Measurements from ENCODE around the gene NPFFR2.

DNA sequence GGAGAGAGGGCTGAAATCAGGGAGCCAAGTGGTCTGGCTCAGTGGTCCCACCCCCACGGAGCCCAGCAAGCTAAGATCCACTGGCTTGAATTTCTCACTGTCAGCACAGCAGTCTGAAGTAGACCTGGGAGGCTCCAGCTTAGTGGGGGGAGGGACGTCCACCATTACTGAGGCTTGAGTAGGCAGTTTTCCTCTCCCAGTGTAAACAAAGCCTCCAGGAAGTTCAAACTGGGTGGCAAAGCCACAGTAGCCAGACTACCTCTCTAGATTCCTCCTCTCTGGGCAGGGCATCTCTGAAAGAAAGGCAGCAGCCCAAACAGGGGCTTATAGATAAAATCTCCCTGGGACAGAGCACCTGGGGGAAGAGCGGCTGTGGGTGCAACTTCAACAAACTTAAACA, 88.1 kb downstream of the NPFFR2 start:
- TF ChIP-seq YY1 (IDR thresholded peaks at IDR 0.05; ENCODE audit: extremely low read depth, insufficient replicate concordance, low read depth, low read length): no peak
- TF ChIP-seq, protein P1, sequence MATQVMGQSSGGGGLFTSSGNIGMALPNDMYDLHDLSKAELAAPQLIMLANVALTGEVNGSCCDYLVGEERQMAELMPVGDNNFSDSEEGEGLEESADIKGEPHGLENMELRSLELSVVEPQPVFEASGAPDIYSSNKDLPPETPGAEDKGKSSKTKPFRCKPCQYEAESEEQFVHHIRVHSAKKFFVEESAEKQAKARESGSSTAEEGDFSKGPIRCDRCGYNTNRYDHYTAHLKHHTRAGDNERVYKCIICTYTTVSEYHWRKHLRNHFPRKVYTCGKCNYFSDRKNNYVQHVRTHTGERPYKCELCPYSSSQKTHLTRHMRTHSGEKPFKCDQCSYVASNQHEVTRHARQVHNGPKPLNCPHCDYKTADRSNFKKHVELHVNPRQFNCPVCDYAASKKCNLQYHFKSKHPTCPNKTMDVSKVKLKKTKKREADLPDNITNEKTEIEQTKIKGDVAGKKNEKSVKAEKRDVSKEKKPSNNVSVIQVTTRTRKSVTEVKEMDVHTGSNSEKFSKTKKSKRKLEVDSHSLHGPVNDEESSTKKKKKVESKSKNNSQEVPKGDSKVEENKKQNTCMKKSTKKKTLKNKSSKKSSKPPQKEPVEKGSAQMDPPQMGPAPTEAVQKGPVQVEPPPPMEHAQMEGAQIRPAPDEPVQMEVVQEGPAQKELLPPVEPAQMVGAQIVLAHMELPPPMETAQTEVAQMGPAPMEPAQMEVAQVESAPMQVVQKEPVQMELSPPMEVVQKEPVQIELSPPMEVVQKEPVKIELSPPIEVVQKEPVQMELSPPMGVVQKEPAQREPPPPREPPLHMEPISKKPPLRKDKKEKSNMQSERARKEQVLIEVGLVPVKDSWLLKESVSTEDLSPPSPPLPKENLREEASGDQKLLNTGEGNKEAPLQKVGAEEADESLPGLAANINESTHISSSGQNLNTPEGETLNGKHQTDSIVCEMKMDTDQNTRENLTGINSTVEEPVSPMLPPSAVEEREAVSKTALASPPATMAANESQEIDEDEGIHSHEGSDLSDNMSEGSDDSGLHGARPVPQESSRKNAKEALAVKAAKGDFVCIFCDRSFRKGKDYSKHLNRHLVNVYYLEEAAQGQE (IDR thresholded peaks at IDR 0.05; ENCODE audit: low read depth): no peak
- TF ChIP-seq POLR2AphosphoS5 (IDR thresholded peaks at IDR 0.05; ENCODE audit: low read depth, low read length): no peak
- TF ChIP-seq JUND (IDR thresholded peaks at IDR 0.05): no peak
- TF ChIP-seq EZH2phosphoT487 (IDR thresholded peaks at IDR 0.05; ENCODE audit: borderline replicate concordance): no peak
- TF ChIP-seq, protein P2, sequence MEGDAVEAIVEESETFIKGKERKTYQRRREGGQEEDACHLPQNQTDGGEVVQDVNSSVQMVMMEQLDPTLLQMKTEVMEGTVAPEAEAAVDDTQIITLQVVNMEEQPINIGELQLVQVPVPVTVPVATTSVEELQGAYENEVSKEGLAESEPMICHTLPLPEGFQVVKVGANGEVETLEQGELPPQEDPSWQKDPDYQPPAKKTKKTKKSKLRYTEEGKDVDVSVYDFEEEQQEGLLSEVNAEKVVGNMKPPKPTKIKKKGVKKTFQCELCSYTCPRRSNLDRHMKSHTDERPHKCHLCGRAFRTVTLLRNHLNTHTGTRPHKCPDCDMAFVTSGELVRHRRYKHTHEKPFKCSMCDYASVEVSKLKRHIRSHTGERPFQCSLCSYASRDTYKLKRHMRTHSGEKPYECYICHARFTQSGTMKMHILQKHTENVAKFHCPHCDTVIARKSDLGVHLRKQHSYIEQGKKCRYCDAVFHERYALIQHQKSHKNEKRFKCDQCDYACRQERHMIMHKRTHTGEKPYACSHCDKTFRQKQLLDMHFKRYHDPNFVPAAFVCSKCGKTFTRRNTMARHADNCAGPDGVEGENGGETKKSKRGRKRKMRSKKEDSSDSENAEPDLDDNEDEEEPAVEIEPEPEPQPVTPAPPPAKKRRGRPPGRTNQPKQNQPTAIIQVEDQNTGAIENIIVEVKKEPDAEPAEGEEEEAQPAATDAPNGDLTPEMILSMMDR (IDR thresholded peaks at IDR 0.05 in 2 of 3, conservative IDR thresholded peaks at IDR 0.05 in 1 of 3; ENCODE audit: borderline replicate concordance in 1 of 3, insufficient read depth in 1 of 3, low read depth in 2 of 3, low read length in 2 of 3): no peak
- TF ChIP-seq EZH2 (IDR thresholded peaks at IDR 0.05): no peak
- no peak for TF ChIP-seq MAX (IDR thresholded peaks at IDR 0.05)

Data from HCT116 (cell line).